Vagina (tissue), 2 donors: ENCODE results near the gene EYS.
"Not testable (repeated sequence)": the region's sequence is repeated elsewhere in the genome, so short reads cannot be mapped to it uniquely, and the experiment has no call there.

Experiments used
- CTCF ChIP-seq, 3 experiments: fragments of 450-650 bp in 2 of 3; fragments of 200-600 bp in 1 of 3; sonication (generic) in 1 of 3; IDR thresholded peaks; one replicate each; pipeline ENCODE4 v1.5.1; 2017 to 2019; ENCODE audit warnings: antibody characterized with exemption in 3 of 3, mild to moderate bottlenecking in 2 of 3, moderate library complexity in 2 of 3
- POLR2A ChIP-seq, 2 donors: fragments of 450-650 bp; IDR thresholded peaks; one replicate each; pipeline ENCODE4 v1.6.1; 2017; ENCODE audit warnings: antibody characterized with exemption in 2 of 2, mild to moderate bottlenecking in 2 of 2, moderate library complexity in 2 of 2
- POLR2AphosphoS5 ChIP-seq, 2 donors: sonication (generic); formaldehyde crosslinking; IDR thresholded peaks; one replicate each; pipeline ENCODE4 v1.9.0; 2017; ENCODE audit warnings: antibody characterized with exemption in 2 of 2, mild to moderate bottlenecking in 2 of 2, low read depth in 1 of 2; ENCODE audit not compliant: insufficient read depth in 1 of 2

DNA sequence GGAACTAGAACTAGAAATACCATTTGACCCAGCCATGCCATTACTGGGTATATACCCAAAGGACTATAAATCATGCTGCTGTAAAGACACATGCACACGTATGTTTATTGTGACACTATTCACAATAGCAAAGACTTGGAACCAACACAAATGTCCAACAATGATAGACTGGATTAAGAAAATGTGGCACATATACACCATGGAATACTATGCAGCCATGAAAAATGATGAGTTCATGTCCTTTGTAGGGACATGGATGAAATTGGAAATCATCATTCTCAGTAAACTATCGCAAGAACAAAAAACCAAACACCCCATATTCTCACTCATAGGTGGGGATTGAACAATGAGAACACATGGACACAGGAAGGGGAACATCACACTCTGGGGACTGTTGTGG lies 1968.8 kb downstream of the EYS start:
- TF ChIP-seq CTCF (IDR thresholded peaks at IDR 0.05); POLR2A (IDR thresholded peaks at IDR 0.05); POLR2AphosphoS5 (IDR thresholded peaks at IDR 0.05; ENCODE audit: insufficient read depth in 1 of 2, low read depth in 1 of 2): not testable (repeated sequence)
